Measurements from ENCODE around the gene GPX6. TPM values are rescaled to one million over a fixed set of nuclear protein-coding genes. Genes with fewer than 3 reads are reported as not detected.
"Not testable (repeated sequence)": the region's sequence is repeated elsewhere in the genome, so short reads cannot be mapped to it uniquely, and the experiment has no call there.

The GPX6 gene
- total RNA-seq, 4 donors from 2014 or later, result not detected

DNA sequence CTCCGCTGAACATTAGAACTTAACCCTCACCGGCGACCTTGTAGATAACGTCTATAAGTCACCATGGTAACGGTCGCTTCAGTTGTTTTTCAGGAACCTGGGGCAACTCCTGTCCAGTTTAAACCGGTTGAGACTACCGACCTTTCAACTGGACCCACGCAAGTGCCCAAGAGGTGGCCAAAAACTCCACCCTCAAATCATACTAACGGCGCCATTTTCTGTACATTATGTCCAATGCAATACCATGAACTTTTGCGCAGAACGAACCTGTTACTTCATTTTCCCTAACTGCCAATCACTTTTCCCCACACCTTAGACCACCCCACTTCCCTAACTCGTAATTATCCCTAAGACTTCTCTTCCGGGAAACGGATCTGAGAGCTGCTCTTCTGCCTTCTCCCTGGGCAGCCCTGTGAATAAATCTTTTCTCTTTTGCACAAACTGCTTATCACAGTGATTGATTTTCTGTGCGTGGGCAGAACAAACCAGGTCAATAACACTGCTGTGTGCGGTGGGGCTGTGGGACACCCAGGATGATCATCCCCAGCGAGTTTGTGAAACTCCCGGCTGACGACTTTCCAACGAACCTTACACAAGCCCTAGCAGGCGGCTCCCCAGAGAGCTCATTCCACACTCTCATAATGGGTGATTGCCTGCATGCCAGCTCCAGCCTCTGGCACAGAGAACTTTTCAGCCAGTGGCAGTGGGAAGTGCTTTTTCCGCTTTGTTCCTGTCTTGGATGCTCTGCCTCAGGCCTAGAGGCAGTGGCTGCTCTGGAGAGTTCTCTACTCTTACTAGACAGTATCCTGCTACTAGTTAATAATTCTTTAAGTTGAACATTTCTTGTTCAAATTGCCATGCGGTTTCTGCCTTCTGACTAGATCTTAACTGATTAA, 38.6 kb upstream of the GPX6 start:
- Histone ChIP-seq H3K27ac (no peak overlapping the region), H3K4me1 (no peaks in the 10 kb centered on the region), H3K36me3 (no peaks in the 10 kb centered on the region), H3K4me3 (no peak overlapping the region), H3K27me3 (peaks cover 0 to 54% (median 0%) of the 10 kb centered on the region in 4 donors), H3K9me3 (no peaks in the 10 kb centered on the region)
- WGBS, 2 donors, result 23 to 30% methylated on average over 24 to 25 of the region's 25 CpGs
- no peak for DNase-seq
- intact Hi-C loops (cut with DNase I), result no loop called here
- no peak for TF ChIP-seq POLR2A (IDR thresholded peaks at IDR 0.05)
- no peak for TF ChIP-seq CTCF (IDR thresholded peaks at IDR 0.05)

- no peak for TF ChIP-seq POLR2A (IDR thresholded peaks at IDR 0.05)
- no peak for TF ChIP-seq CTCF (IDR thresholded peaks at IDR 0.05)
- Histone ChIP-seq H3K4me1 (no peaks in the 10 kb centered on the region), H3K27me3 (peaks cover 0 to 57% (median 0%) of the 10 kb centered on the region in 4 donors), H3K4me3 (no peak overlapping the region), H3K27ac (no peak overlapping the region), H3K9me3 (no peaks in the 10 kb centered on the region), H3K36me3 (no peaks in the 10 kb centered on the region)
- intact Hi-C loops (cut with DNase I), result no loop called here
- DNase-seq, result no peak
- 46 to 52% methylated on average over 8 of the region's 8 CpGs for WGBS, 2 donors
These were observed 37.9 kb upstream of the GPX6 start for GRCh38 chr6:28553384-28553985.

DNA sequence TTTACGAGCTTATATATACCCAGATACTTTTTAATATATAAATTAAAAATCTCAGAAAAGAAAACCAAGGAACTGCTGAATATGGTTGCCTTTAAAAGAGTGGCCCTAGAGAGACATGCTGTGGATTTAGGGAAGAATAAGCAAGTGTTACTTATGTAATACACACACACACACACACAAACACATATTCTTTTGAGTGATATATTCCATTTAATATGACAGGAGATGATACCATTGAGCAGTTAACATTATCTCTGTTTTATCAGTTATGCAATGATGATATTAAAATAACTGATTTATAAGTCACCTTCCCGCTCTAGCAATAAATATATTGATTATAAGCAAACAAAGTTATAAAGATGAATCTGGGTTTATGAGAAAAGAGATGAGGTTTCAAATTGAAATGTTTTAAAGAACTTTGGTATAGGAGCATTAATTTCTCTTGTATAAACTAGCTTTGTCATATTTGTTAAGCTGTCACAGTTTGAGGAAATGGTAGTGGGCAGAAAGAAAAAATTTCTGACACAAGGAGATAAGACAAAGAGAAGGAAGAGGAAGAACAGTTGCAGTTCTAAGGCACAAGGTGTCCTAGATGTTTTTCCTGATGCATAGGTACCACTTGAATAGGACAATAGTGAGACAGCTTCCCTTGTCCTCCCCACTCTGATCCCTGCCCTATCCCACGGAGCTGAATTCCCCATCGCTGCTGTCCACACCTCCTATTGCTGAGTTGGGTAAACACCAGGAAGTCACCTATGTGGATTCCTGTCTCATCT, 36.5 kb upstream of the GPX6 start:
- peaks cover 0 to 53% (median 0%) of the 10 kb centered on the region in 4 donors for H3K27me3 ChIP-seq

GRCh38 chr6:28547003-28547402, 31.4 kb upstream of the GPX6 start:
- 52 to 57% methylated on average over 3 of the region's 3 CpGs for WGBS, 2 donors
- H3K4me1 ChIP-seq; DNase-seq; intact Hi-C loops (cut with DNase I); H3K4me3 ChIP-seq; H3K27ac ChIP-seq; H3K36me3 ChIP-seq; H3K9me3 ChIP-seq: not testable (repeated sequence)
- peaks cover 0 to 42% (median 0%) of the 10 kb centered on the region in 4 donors for H3K27me3 ChIP-seq

More for the DNA sequence above, 36.5 kb upstream of the GPX6 start:
- DNase-seq, result no peak
- H3K9me3 ChIP-seq, result no peaks in the 10 kb centered on the region
- H3K4me3 ChIP-seq, result no peak overlapping the region
- no peak for TF ChIP-seq POLR2A (IDR thresholded peaks at IDR 0.05)
- intact Hi-C loops (cut with DNase I), result no loop called here
- H3K36me3 ChIP-seq, result no peaks in the 10 kb centered on the region
- H3K4me1 ChIP-seq, result no peaks in the 10 kb centered on the region
- 51 to 57% methylated on average over 4 of the region's 4 CpGs for WGBS, 2 donors
- no peak overlapping the region for H3K27ac ChIP-seq

GRCh38 chr6:28545955-28546354, 30.4 kb upstream of the GPX6 start:
- TF ChIP-seq CTCF (IDR thresholded peaks at IDR 0.05) (no peak), POLR2A (IDR thresholded peaks at IDR 0.05) (no peak)
- H3K27me3 ChIP-seq, result peaks cover 0 to 51% (median 0%) of the 10 kb centered on the region in 4 donors
- DNase-seq, result no peak
- no peaks in the 10 kb centered on the region for H3K36me3 ChIP-seq
- H3K9me3 ChIP-seq, result peaks cover 0 to 5% (median 0%) of the 10 kb centered on the region in 3 donors
- H3K4me3 ChIP-seq, result no peak overlapping the region
- H3K4me1 ChIP-seq, result peaks cover 0 to 8% (median 6%) of the 10 kb centered on the region in 3 donors
- no peak overlapping the region for H3K27ac ChIP-seq
- intact Hi-C loops (cut with DNase I), result no loop called here

Measured in esophagus squamous epithelium (tissue), 5 donors.